ENCODE measurements around the gene OR2L13. TPM values are rescaled to one million over a fixed set of nuclear protein-coding genes. Genes with fewer than 3 reads are reported as not detected.

The OR2L13 gene
- total and polyA plus RNA-seq, 9 donors: not detected

- Histone ChIP-seq H3K27ac (ENCODE audit: low read length) (no peak overlapping the region), H3K4me3 (ENCODE audit: low read length) (no peak overlapping the region), H3K9me3 (replicated peaks; ENCODE audit: control insufficient read depth, low read depth, low read length) (peaks cover 33% of the 10 kb centered on the region), H3K4me1 (ENCODE audit: control insufficient read depth, insufficient read depth, low read length) (no peaks in the 10 kb centered on the region), H3K36me3 (ENCODE audit: control insufficient read depth, insufficient read depth, low read length) (no peaks in the 10 kb centered on the region), H3K27me3 (ENCODE audit: control insufficient read depth, insufficient read depth, low read length) (no peaks in the 10 kb centered on the region)
- 94% methylated on average over 2 of the region's 5 CpGs for WGBS (ENCODE audit: insufficient coverage)
- DNase-seq: no peak
Observed at GRCh38 chr1:248111157-248111556, 16.2 kb downstream of the OR2L13 start.

- H3K4me3 ChIP-seq (ENCODE audit: low read length): no peak overlapping the region
- H3K36me3 ChIP-seq (ENCODE audit: control insufficient read depth, insufficient read depth, low read length): no peaks in the 10 kb centered on the region
- H3K9me3 ChIP-seq (replicated peaks; ENCODE audit: control insufficient read depth, low read depth, low read length): peaks cover 32% of the 10 kb centered on the region
- no peaks in the 10 kb centered on the region for H3K4me1 ChIP-seq (ENCODE audit: control insufficient read depth, insufficient read depth, low read length)
- 56% methylated on average over 4 of the region's 7 CpGs for WGBS (ENCODE audit: insufficient coverage)
- H3K27ac ChIP-seq (ENCODE audit: low read length): no peak overlapping the region
- DNase-seq: no peak
- no peaks in the 10 kb centered on the region for H3K27me3 ChIP-seq (ENCODE audit: control insufficient read depth, insufficient read depth, low read length)
Observed at GRCh38 chr1:248114890-248115289, 19.9 kb downstream of the OR2L13 start.

- H3K4me3 ChIP-seq (ENCODE audit: low read length): no peak overlapping the region
- WGBS (ENCODE audit: insufficient coverage): 79% methylated on average over 5 of the region's 5 CpGs
- H3K27ac ChIP-seq (ENCODE audit: low read length): no peak overlapping the region
- no peaks in the 10 kb centered on the region for H3K36me3 ChIP-seq (ENCODE audit: control insufficient read depth, insufficient read depth, low read length)
- H3K4me1 ChIP-seq (ENCODE audit: control insufficient read depth, insufficient read depth, low read length): no peaks in the 10 kb centered on the region
- H3K27me3 ChIP-seq (ENCODE audit: control insufficient read depth, insufficient read depth, low read length): no peaks in the 10 kb centered on the region
- no peak for DNase-seq
- H3K9me3 ChIP-seq (replicated peaks; ENCODE audit: control insufficient read depth, low read depth, low read length): peaks cover 36% of the 10 kb centered on the region
Observed at GRCh38 chr1:248127653-248128052, 32.7 kb downstream of the OR2L13 start.

GRCh38 chr1:248136811-248137210 is 41.8 kb downstream of the OR2L13 start:
- Histone ChIP-seq H3K27me3 (ENCODE audit: control insufficient read depth, insufficient read depth, low read length) (no peaks in the 10 kb centered on the region), H3K27ac (ENCODE audit: low read length) (no peak overlapping the region), H3K36me3 (ENCODE audit: control insufficient read depth, insufficient read depth, low read length) (no peaks in the 10 kb centered on the region), H3K4me3 (ENCODE audit: low read length) (no peak overlapping the region), H3K9me3 (replicated peaks; ENCODE audit: control insufficient read depth, low read depth, low read length) (peaks cover 9% of the 10 kb centered on the region), H3K4me1 (ENCODE audit: control insufficient read depth, insufficient read depth, low read length) (no peaks in the 10 kb centered on the region)
- no peak for DNase-seq
- 68% methylated on average over 21 of the region's 21 CpGs for WGBS (ENCODE audit: insufficient coverage)

- no CpG with 5 or more reads among the region's 1 CpG for WGBS (ENCODE audit: insufficient coverage)
- Histone ChIP-seq H3K9me3 (replicated peaks; ENCODE audit: control insufficient read depth, low read depth, low read length) (peaks cover 17% of the 10 kb centered on the region), H3K4me3 (ENCODE audit: low read length) (no peak overlapping the region), H3K36me3 (ENCODE audit: control insufficient read depth, insufficient read depth, low read length) (no peaks in the 10 kb centered on the region), H3K27ac (ENCODE audit: low read length) (no peak overlapping the region), H3K27me3 (ENCODE audit: control insufficient read depth, insufficient read depth, low read length) (no peaks in the 10 kb centered on the region), H3K4me1 (ENCODE audit: control insufficient read depth, insufficient read depth, low read length) (no peaks in the 10 kb centered on the region)
- no peak for DNase-seq
Observed at GRCh38 chr1:248140846-248141245, 45.9 kb downstream of the OR2L13 start.

GRCh38 chr1:248143311-248143710 is 48.3 kb downstream of the OR2L13 start:
- H3K27ac ChIP-seq (ENCODE audit: low read length): no peak overlapping the region
- no peak overlapping the region for H3K4me3 ChIP-seq (ENCODE audit: low read length)
- H3K36me3 ChIP-seq (ENCODE audit: control insufficient read depth, insufficient read depth, low read length): no peaks in the 10 kb centered on the region
- DNase-seq: no peak
- H3K4me1 ChIP-seq (ENCODE audit: control insufficient read depth, insufficient read depth, low read length): no peaks in the 10 kb centered on the region
- WGBS (ENCODE audit: insufficient coverage): no CpG with 5 or more reads among the region's 1 CpG
- H3K27me3 ChIP-seq (ENCODE audit: control insufficient read depth, insufficient read depth, low read length): no peaks in the 10 kb centered on the region
- H3K9me3 ChIP-seq (replicated peaks; ENCODE audit: control insufficient read depth, low read depth, low read length): peaks cover 14% of the 10 kb centered on the region

GRCh38 chr1:248144513-248145198 is 49.7 kb downstream of the OR2L13 start, which contains the start of gene OR2M5:
TSS of gene OR2M5 (plus strand) at chr1:248145148. CDS start at chr1:248145148, 0 bp downstream.
- H3K9me3 ChIP-seq (replicated peaks; ENCODE audit: control insufficient read depth, low read depth, low read length): peaks cover 14% of the 10 kb centered on the region
- no peak within 1 kb of the TSS for H3K4me3 ChIP-seq (ENCODE audit: low read length)
- no peaks in the 10 kb centered on the region for H3K36me3 ChIP-seq (ENCODE audit: control insufficient read depth, insufficient read depth, low read length)
- no peaks in the 10 kb centered on the region for H3K27me3 ChIP-seq (ENCODE audit: control insufficient read depth, insufficient read depth, low read length)
- no peak for DNase-seq
- WGBS (ENCODE audit: insufficient coverage): no CpG with 5 or more reads among the region's 3 CpGs
- H3K4me1 ChIP-seq (ENCODE audit: control insufficient read depth, insufficient read depth, low read length): no peaks in the 10 kb centered on the region
- no peak within 1 kb of the TSS for H3K27ac ChIP-seq (ENCODE audit: low read length)

Other genes with a start within 250 kb of the OR2L13 start
- 1.6 TPM for gene TRIM58, start 238.0 kb upstream of the OR2L13 start, total RNA-seq
- 1 to 10 TPM; 1.4 to 6.4 (median 3.6) TPM for gene TRIM58, start 238.0 kb upstream of the OR2L13 start, polyA plus RNA-seq (ENCODE audit: insufficient read depth in 1 of 8, insufficient read length in 8 of 8, low replicate concordance in 1 of 8)
- gene OR2W3, start 199.6 kb upstream of the OR2L13 start, total RNA-seq: 0.27 TPM
- 1 to 10 TPM in 4 of 8 donors, under 1 TPM in 4; 0.68 to 1.5 (median 1.0) TPM for gene OR2W3, start 199.6 kb upstream of the OR2L13 start, polyA plus RNA-seq (ENCODE audit: insufficient read depth in 1 of 8, insufficient read length in 8 of 8, low replicate concordance in 1 of 8)
- gene OR2T8, start 174.9 kb upstream of the OR2L13 start, total RNA-seq: not detected
- gene OR2T8, start 174.9 kb upstream of the OR2L13 start, polyA plus RNA-seq (ENCODE audit: insufficient read depth in 1 of 8, insufficient read length in 8 of 8, low replicate concordance in 1 of 8): under 1 TPM in 3 of 8 donors, not detected in 5; 0.12 to 0.27 (median 0.14) TPM
- gene OR2AJ1, start 170.3 kb upstream of the OR2L13 start, total RNA-seq: not detected
- gene OR2AJ1, start 170.3 kb upstream of the OR2L13 start, polyA plus RNA-seq (ENCODE audit: insufficient read depth in 1 of 8, insufficient read length in 8 of 8, low replicate concordance in 1 of 8): not detected
- not detected for gene OR2L8, start 146.3 kb upstream of the OR2L13 start, total RNA-seq
- not detected for gene OR2L8, start 146.3 kb upstream of the OR2L13 start, polyA plus RNA-seq (ENCODE audit: insufficient read depth in 1 of 8, insufficient read length in 8 of 8, low replicate concordance in 1 of 8)
- gene OR2AK2, start 130.0 kb upstream of the OR2L13 start, total RNA-seq: not detected
- gene OR2AK2, start 130.0 kb upstream of the OR2L13 start, polyA plus RNA-seq (ENCODE audit: insufficient read depth in 1 of 8, insufficient read length in 8 of 8, low replicate concordance in 1 of 8): not detected
- gene OR2L5, start 81.5 kb upstream of the OR2L13 start, total RNA-seq: not detected
- not detected for gene OR2L5, start 81.5 kb upstream of the OR2L13 start, polyA plus RNA-seq (ENCODE audit: insufficient read depth in 1 of 8, insufficient read length in 8 of 8, low replicate concordance in 1 of 8)
- 0.04 TPM for gene OR2L2, start 65.1 kb upstream of the OR2L13 start, total RNA-seq
- under 1 TPM in 2 of 8 donors, not detected in 6; 0.04 to 0.16 TPM for gene OR2L2, start 65.1 kb upstream of the OR2L13 start, polyA plus RNA-seq (ENCODE audit: insufficient read depth in 1 of 8, insufficient read length in 8 of 8, low replicate concordance in 1 of 8)
- not detected for gene OR2L3, start 48.3 kb upstream of the OR2L13 start, total RNA-seq
- gene OR2L3, start 48.3 kb upstream of the OR2L13 start, polyA plus RNA-seq (ENCODE audit: insufficient read depth in 1 of 8, insufficient read length in 8 of 8, low replicate concordance in 1 of 8): not detected
- gene OR2M5, start 50.0 kb downstream of the OR2L13 start, total RNA-seq: not detected
- not detected for gene OR2M5, start 50.0 kb downstream of the OR2L13 start, polyA plus RNA-seq (ENCODE audit: insufficient read depth in 1 of 8, insufficient read length in 8 of 8, low replicate concordance in 1 of 8)
- not detected for gene OR2M2, start 79.6 kb downstream of the OR2L13 start, total RNA-seq
- gene OR2M2, start 79.6 kb downstream of the OR2L13 start, polyA plus RNA-seq (ENCODE audit: insufficient read depth in 1 of 8, insufficient read length in 8 of 8, low replicate concordance in 1 of 8): not detected
- not detected for gene OR2M3, start 102.1 kb downstream of the OR2L13 start, total RNA-seq
- under 1 TPM in 7 of 8 donors, not detected in 1; 0.01 to 0.10 (median 0.03) TPM for gene OR2M3, start 102.1 kb downstream of the OR2L13 start, polyA plus RNA-seq (ENCODE audit: insufficient read depth in 1 of 8, insufficient read length in 8 of 8, low replicate concordance in 1 of 8)
- not detected for gene OR2M4, start 136.2 kb downstream of the OR2L13 start, total RNA-seq
- gene OR2M4, start 136.2 kb downstream of the OR2L13 start, polyA plus RNA-seq (ENCODE audit: insufficient read depth in 1 of 8, insufficient read length in 8 of 8, low replicate concordance in 1 of 8): under 1 TPM in 3 of 8 donors, not detected in 5; 0.04 TPM
- gene OR2T33, start 182.8 kb downstream of the OR2L13 start, total RNA-seq: not detected
- under 1 TPM in 1 of 8 donors, not detected in 7; 0.04 TPM for gene OR2T33, start 182.8 kb downstream of the OR2L13 start, polyA plus RNA-seq (ENCODE audit: insufficient read depth in 1 of 8, insufficient read length in 8 of 8, low replicate concordance in 1 of 8)
- gene OR2T12, start 208.2 kb downstream of the OR2L13 start, total RNA-seq: not detected
- gene OR2T12, start 208.2 kb downstream of the OR2L13 start, polyA plus RNA-seq (ENCODE audit: insufficient read depth in 1 of 8, insufficient read length in 8 of 8, low replicate concordance in 1 of 8): under 1 TPM in 1 of 8 donors, not detected in 7; 0.03 TPM
- not detected for gene OR2M7, start 229.4 kb downstream of the OR2L13 start, total RNA-seq
- not detected for gene OR2M7, start 229.4 kb downstream of the OR2L13 start, polyA plus RNA-seq (ENCODE audit: insufficient read depth in 1 of 8, insufficient read length in 8 of 8, low replicate concordance in 1 of 8)

All from muscle of leg (tissue), 11 donors.